Measurements from ENCODE around the gene STOX1. TPM values are rescaled to one million over a fixed set of nuclear protein-coding genes. Genes with fewer than 3 reads are reported as not detected.
"Not testable (repeated sequence)": the region's sequence is repeated elsewhere in the genome, so short reads cannot be mapped to it uniquely, and the experiment has no call there.

The STOX1 gene
- total and polyA plus RNA-seq, 4 experiments from 2014 or later, result 0.17 to 0.35 (median 0.27) TPM

GRCh38 chr10:68829521-68829920, 2.2 kb downstream of the STOX1 start:
- Mint-ChIP-seq H3K4me3 (peak overlapping the region in 2 of 8 donors; percentile 20 to 65), H3K27me3 (peaks cover 0 to 1% of the 10 kb centered on the region in 2 donors), H3K36me3 (no peaks in the 10 kb centered on the region), H3K27ac (no peak overlapping the region), H3K9me3 (no peaks in the 10 kb centered on the region), H3K4me1 (peaks cover 0 to 16% (median 4%) of the 10 kb centered on the region in 4 donors)
- CTCF ChIA-PET (ENCODE audit: partially characterized antibody), result no interaction called here
- POLR2A ChIA-PET (ENCODE audit: partially characterized antibody), result no interaction called here
- no peaks in the 10 kb centered on the region for H3K27me3 ChIP-seq (ENCODE audit: insufficient read depth, low read length)
- DNase-seq, result no peak
- H3K4me1 ChIP-seq (ENCODE audit: insufficient read depth, low read length), result peaks cover 6% of the 10 kb centered on the region
- H3K36me3 ChIP-seq (ENCODE audit: insufficient read depth, low read length), result no peaks in the 10 kb centered on the region
- intact Hi-C loops (cut with micrococcal nuclease), result no loop called here
- no peaks in the 10 kb centered on the region for H3K9me3 ChIP-seq (ENCODE audit: control insufficient read depth in 1 of 2, low read length in 2 of 2)
- no peak overlapping the region for H3K27ac ChIP-seq (ENCODE audit: low read depth, low read length)
- no peak overlapping the region for H3K4me3 ChIP-seq (ENCODE audit: low read length in 2 of 2)

DNA sequence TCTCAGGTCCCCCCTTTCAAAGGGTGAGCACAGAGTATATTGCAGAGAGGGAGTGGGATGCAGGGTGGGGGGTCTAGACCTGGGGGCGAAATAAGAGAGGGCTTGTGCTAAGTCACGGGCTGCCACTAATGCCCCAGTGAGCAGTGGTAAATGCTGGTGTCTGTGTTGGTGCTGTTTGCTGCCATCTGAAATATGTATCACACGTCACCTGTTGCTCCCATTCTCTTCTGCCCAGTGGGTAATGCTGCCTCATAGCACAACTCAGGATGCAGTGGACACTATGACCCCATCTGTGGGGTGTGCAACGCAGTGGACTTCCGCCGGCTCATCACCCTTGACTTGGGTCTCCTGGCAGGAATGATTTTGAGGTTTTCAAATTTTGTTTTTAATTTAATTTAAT, 2.6 kb downstream of the STOX1 start:
- Histone ChIP-seq H3K27ac (ENCODE audit: low read depth, low read length) (no peak overlapping the region), H3K4me1 (ENCODE audit: insufficient read depth, low read length) (peaks cover 6% of the 10 kb centered on the region), H3K27me3 (ENCODE audit: insufficient read depth, low read length) (no peaks in the 10 kb centered on the region), H3K4me3 (ENCODE audit: low read length in 2 of 2) (no peak overlapping the region), H3K9me3 (ENCODE audit: control insufficient read depth in 1 of 2, low read length in 2 of 2) (no peaks in the 10 kb centered on the region), H3K36me3 (ENCODE audit: insufficient read depth, low read length) (no peaks in the 10 kb centered on the region)
- Mint-ChIP-seq H3K36me3 (no peaks in the 10 kb centered on the region), H3K27ac (no peak overlapping the region), H3K4me1 (peaks cover 0 to 16% (median 4%) of the 10 kb centered on the region in 4 donors), H3K9me3 (no peaks in the 10 kb centered on the region), H3K4me3 (peak overlapping the region in 1 of 8 donors; percentile 26), H3K27me3 (peaks cover 0 to 1% of the 10 kb centered on the region in 2 donors)
- ChIA-PET CTCF (ENCODE audit: partially characterized antibody) (no interaction called here), POLR2A (ENCODE audit: partially characterized antibody) (no interaction called here)
- intact Hi-C loops (cut with micrococcal nuclease), result no loop called here
- no peak for DNase-seq

- peaks cover 0 to 1% of the 10 kb centered on the region in 2 donors for H3K27me3 Mint-ChIP-seq
- ChIA-PET POLR2A (ENCODE audit: partially characterized antibody) (no interaction called here), CTCF (ENCODE audit: partially characterized antibody) (no interaction called here)
- Histone ChIP-seq H3K27me3 (ENCODE audit: insufficient read depth, low read length) (no peaks in the 10 kb centered on the region), H3K36me3 (ENCODE audit: insufficient read depth, low read length) (no peaks in the 10 kb centered on the region), H3K4me3 (ENCODE audit: low read length in 2 of 2) (no peak overlapping the region), H3K9me3 (ENCODE audit: control insufficient read depth in 1 of 2, low read length in 2 of 2) (no peaks in the 10 kb centered on the region), H3K27ac (ENCODE audit: low read depth, low read length) (no peak overlapping the region), H3K4me1 (ENCODE audit: insufficient read depth, low read length) (no peaks in the 10 kb centered on the region)
- no peak for DNase-seq
- no peaks in the 10 kb centered on the region for H3K36me3 Mint-ChIP-seq
- H3K9me3 Mint-ChIP-seq, result no peaks in the 10 kb centered on the region
- H3K27ac Mint-ChIP-seq, result no peak overlapping the region
- peaks cover 0 to 7% (median 4%) of the 10 kb centered on the region in 4 donors for H3K4me1 Mint-ChIP-seq
- no peak overlapping the region for H3K4me3 Mint-ChIP-seq
- intact Hi-C loops (cut with micrococcal nuclease), result no loop called here
Observed at GRCh38 chr10:68831961-68832455, 4.7 kb downstream of the STOX1 start.

GRCh38 chr10:68832601-68833000, 5.3 kb downstream of the STOX1 start:
- H3K4me1 ChIP-seq (ENCODE audit: insufficient read depth, low read length), result no peaks in the 10 kb centered on the region
- no peaks in the 10 kb centered on the region for H3K36me3 ChIP-seq (ENCODE audit: insufficient read depth, low read length)
- Mint-ChIP-seq H3K9me3 (no peaks in the 10 kb centered on the region), H3K36me3 (no peaks in the 10 kb centered on the region), H3K27ac (no peak overlapping the region), H3K4me3 (no peak overlapping the region), H3K27me3 (peaks cover 0 to 1% of the 10 kb centered on the region in 2 donors), H3K4me1 (peaks cover 0 to 7% (median 4%) of the 10 kb centered on the region in 4 donors)
- H3K27ac ChIP-seq (ENCODE audit: low read depth, low read length), result no peak overlapping the region
- no peak overlapping the region for H3K4me3 ChIP-seq (ENCODE audit: low read length in 2 of 2)
- H3K9me3 ChIP-seq (ENCODE audit: control insufficient read depth in 1 of 2, low read length in 2 of 2), result no peaks in the 10 kb centered on the region
- ChIA-PET POLR2A (ENCODE audit: partially characterized antibody) (no interaction called here), CTCF (ENCODE audit: partially characterized antibody) (no interaction called here)
- DNase-seq, result no peak
- H3K27me3 ChIP-seq (ENCODE audit: insufficient read depth, low read length), result no peaks in the 10 kb centered on the region
- intact Hi-C loops (cut with micrococcal nuclease), result no loop called here

- Histone ChIP-seq H3K4me1 (ENCODE audit: insufficient read depth, low read length) (no peaks in the 10 kb centered on the region), H3K27ac (ENCODE audit: low read depth, low read length) (no peak overlapping the region), H3K9me3 (ENCODE audit: control insufficient read depth in 1 of 2, low read length in 2 of 2) (no peaks in the 10 kb centered on the region), H3K27me3 (ENCODE audit: insufficient read depth, low read length) (no peaks in the 10 kb centered on the region), H3K4me3 (ENCODE audit: low read length in 2 of 2) (no peak overlapping the region), H3K36me3 (ENCODE audit: insufficient read depth, low read length) (no peaks in the 10 kb centered on the region)
- POLR2A ChIA-PET (ENCODE audit: partially characterized antibody), result no interaction called here
- no peak for DNase-seq
- intact Hi-C loops (cut with micrococcal nuclease), result no loop called here
- Mint-ChIP-seq H3K36me3 (no peaks in the 10 kb centered on the region), H3K27ac (no peak overlapping the region), H3K4me1 (no peaks in the 10 kb centered on the region), H3K27me3 (peaks cover 0 to 1% of the 10 kb centered on the region in 2 donors), H3K9me3 (no peaks in the 10 kb centered on the region), H3K4me3 (no peak overlapping the region)
- CTCF ChIA-PET (ENCODE audit: partially characterized antibody), result interaction anchor here (0.6 kb wide), 1 partner anchor 358 kb away, joined by 3 read pairs; no protein-coding TSS in a partner anchor
Observed at GRCh38 chr10:68837626-68838322, 10.4 kb downstream of the STOX1 start.

DNA sequence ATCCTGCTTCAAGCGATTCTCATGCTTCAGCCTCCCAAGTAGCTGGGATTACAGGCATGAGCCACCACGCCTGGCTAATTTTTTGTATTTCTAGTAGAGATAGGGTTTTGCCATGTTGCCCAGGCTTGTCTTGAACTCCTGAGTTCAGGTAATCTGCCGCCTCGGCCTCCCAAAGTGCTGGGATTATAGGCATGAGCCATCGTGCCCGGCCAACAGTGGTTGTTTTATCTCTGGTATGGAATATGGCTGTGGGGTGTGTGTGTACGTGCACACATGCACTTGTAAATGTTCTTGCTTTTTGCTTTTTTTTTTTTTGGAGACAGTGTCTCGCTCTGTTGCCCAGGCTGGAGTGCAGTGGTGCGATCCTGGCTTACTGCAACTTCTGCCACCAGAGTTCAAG, 13.3 kb downstream of the STOX1 start:
- H3K4me3 ChIP-seq (ENCODE audit: low read length in 2 of 2); H3K36me3 ChIP-seq (ENCODE audit: insufficient read depth, low read length); POLR2A ChIA-PET (ENCODE audit: partially characterized antibody); H3K27ac ChIP-seq (ENCODE audit: low read depth, low read length); H3K27me3 Mint-ChIP-seq; H3K4me1 Mint-ChIP-seq; intact Hi-C loops (cut with micrococcal nuclease); H3K4me1 ChIP-seq (ENCODE audit: insufficient read depth, low read length); H3K36me3 Mint-ChIP-seq; H3K9me3 Mint-ChIP-seq; CTCF ChIA-PET (ENCODE audit: partially characterized antibody); H3K9me3 ChIP-seq (ENCODE audit: control insufficient read depth in 1 of 2, low read length in 2 of 2); H3K27ac Mint-ChIP-seq; H3K4me3 Mint-ChIP-seq; DNase-seq; H3K27me3 ChIP-seq (ENCODE audit: insufficient read depth, low read length): not testable (repeated sequence)

GRCh38 chr10:68848281-68848680, 20.9 kb downstream of the STOX1 start:
- Histone ChIP-seq H3K4me1 (ENCODE audit: insufficient read depth, low read length) (no peaks in the 10 kb centered on the region), H3K9me3 (ENCODE audit: control insufficient read depth in 1 of 2, low read length in 2 of 2) (no peaks in the 10 kb centered on the region), H3K4me3 (ENCODE audit: low read length in 2 of 2) (no peak overlapping the region), H3K27ac (ENCODE audit: low read depth, low read length) (no peak overlapping the region), H3K36me3 (ENCODE audit: insufficient read depth, low read length) (no peaks in the 10 kb centered on the region), H3K27me3 (ENCODE audit: insufficient read depth, low read length) (no peaks in the 10 kb centered on the region)
- ChIA-PET CTCF (ENCODE audit: partially characterized antibody) (no interaction called here), POLR2A (ENCODE audit: partially characterized antibody) (no interaction called here)
- intact Hi-C loops (cut with micrococcal nuclease), result no loop called here
- Mint-ChIP-seq H3K36me3 (no peaks in the 10 kb centered on the region), H3K27me3 (no peaks in the 10 kb centered on the region), H3K4me3 (no peak overlapping the region), H3K9me3 (peaks cover 0 to 6% (median 0%) of the 10 kb centered on the region in 8 donors), H3K27ac (no peak overlapping the region), H3K4me1 (no peaks in the 10 kb centered on the region)
- no peak for DNase-seq

Measured in CD4-positive, alpha-beta memory T cell (primary cell).